ENCODE data around the gene CSMD2.

DNA sequence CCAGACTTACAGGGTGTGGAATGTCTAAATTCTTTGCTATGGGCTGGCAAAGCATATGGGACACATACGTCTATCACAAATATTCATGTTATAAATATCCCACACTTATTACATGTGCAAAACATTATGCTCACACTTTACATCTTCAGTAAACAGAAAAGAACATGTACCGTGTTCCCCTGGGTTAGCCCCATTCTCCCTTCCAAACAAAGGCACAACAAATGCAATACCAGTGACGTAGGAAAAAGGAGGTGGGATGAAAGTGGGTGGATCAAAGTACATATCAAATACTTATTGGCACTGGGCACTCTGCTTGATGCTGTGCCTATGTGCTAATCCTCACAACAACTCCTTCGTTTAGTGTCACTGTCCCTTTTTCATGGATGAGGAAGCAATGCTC is 521.8 kb downstream of the CSMD2 start:
- no peak for TF ChIP-seq CTCF (conservative IDR thresholded peaks at IDR 0.05; ENCODE audit: low read length)
- no peak for TF ChIP-seq EZH2phosphoT487 (IDR thresholded peaks at IDR 0.05; ENCODE audit: borderline replicate concordance, low read depth, low read length)
